NCI-H1417 (cell line): ENCODE data around the gene SLC35F4.
"Not testable (repeated sequence)": the region's sequence is repeated elsewhere in the genome, so short reads cannot be mapped to it uniquely, and the experiment has no call there.

Experiments used
- DNase-seq, 3 experiments: peaks; one replicate each; lab custom pipeline; 2025; lab: John Stamatoyannopoulos, UW

SLC35F4 gene

GRCh38 chr14:57797160-57797559, 68.7 kb downstream of the SLC35F4 start:
- DNase-seq = no peak

DNA sequence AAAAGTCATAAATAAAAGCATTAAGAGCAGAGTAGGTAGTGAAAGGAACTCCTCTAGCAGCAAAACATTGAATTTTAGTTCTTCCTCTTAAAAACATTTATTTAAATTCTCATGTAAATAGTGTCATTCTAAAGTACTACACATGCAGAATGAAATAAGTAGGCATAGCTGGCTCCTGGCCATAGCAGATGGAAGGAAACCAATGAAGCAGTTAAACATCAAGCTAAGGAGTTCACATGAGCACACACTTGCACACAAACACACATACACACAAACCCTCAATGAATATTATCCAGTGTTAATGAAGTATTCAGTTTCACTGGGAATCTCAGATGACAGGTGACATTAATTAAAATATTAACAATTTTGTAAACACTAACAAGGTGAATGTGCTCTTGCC, 69.3 kb downstream of the SLC35F4 start:
- DNase-seq = no peak

DNA sequence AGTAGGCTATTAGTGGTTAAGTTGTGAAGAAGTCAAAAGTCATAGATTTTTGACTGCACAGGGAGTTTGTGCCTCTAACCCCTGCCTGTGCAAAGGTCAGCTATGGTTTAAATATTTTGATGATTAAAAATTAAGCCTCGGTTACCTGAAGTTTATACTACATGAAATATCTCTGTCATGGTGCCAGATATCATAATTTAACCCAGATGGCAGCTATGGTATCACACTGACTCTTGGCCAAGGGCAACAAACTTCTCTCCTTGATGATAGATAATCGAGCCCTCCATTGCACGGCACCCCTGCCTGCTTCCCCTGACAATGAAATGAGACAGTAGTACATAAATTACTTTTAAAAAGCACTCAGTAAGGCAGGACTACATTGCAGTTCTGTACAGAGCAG, 80.8 kb downstream of the SLC35F4 start:
- DNase-seq = no peak

GRCh38 chr14:57771801-57772200, 94.1 kb downstream of the SLC35F4 start:
- DNase-seq = no peak

DNA sequence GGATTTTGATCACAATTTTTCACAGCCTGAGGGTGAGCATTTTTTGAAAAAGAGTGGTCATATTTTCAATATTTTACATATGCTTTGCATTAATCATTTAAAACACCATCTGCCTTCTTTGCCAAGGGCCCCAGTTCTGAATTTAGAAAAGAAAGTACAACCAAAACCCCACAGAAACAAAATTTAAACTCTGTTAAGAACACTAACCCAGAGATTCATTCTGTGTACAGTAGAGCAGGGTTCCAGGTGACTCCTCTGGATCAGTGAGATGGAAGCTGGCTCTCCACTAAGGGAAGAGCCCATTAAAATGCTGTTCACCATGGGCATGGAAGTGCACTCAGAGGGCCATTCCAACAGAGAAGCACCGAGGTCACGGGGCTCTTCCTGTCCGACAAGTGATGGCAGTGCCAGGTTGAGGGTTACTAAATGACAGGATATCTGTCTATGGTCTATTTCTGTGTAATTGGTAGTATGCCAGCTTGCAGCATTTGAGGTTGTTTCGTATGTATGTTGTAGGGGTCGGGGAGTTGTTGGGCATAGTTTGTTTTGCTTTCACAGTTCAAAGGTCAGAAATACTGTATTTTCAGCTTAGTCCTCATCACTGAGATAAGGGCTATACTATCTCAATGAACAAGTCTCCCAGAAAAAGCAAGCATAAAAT, 95.9 kb downstream of the SLC35F4 start:
- DNase-seq = no peak

DNA sequence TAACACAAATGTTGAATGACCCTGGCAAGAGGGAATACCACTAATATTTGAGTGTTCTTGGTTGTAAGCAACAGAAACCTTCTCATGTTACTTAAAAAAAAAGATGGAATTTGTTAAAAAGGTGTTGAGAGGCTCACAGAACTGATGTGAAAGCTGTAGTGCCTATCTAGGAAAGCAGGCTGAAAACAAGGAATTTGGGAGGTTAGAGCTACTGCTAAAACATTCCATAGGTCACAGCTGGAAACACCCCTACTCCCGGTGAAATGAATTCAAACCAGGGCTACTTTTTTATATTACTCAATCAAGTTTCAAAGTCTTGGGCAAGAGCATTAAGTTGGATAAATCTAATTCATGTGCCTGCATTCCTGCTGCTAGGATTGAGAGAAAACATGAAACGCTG, 104.1 kb downstream of the SLC35F4 start:
- DNase-seq = no peak

DNA sequence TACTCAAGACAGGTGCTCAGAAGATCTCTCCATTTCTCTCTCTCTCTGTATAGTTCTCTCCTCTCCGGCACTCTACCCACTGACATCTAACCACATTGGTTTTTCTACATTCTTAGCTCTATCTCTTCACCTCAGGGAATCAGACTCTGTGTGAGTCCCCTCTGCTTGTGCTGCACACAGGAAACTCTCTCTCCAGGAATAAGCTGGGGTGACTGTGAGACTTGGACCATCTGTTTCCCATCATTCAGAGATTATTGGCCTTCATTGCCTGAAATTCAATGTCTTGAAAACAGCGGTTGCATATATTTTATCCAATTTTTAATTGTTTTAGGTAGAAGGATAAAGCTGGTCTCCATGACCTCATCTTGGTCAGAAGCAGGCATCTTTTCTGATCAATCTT, 105.0 kb downstream of the SLC35F4 start:
- DNase-seq = no peak

DNA sequence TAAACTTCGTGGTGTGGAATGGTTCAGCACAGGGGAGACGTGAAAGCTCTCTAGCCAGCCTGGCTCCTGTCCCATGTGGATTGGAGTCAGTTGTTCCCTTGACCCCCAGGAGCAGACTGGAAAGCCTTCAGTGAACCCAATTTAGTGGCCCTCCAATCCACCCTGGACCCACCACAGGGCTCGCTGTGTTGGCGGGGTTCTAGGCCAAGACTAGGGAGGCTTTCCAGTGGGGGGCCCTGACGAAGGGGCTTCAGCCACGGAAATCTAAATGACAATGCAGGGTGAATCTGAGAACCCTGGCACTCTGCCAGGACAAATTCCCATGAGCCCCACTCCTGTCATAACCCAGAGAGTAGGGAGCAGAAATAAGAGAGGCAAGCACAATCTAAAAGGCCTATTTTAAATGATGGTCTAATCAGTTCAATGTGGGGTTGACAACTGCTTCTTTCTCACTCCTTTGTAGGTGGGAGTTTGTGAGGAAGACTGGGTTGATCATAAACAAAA, 110.8 kb downstream of the SLC35F4 start:
- DNase-seq = peak; percentile 4 to 35 (median 28)

DNA sequence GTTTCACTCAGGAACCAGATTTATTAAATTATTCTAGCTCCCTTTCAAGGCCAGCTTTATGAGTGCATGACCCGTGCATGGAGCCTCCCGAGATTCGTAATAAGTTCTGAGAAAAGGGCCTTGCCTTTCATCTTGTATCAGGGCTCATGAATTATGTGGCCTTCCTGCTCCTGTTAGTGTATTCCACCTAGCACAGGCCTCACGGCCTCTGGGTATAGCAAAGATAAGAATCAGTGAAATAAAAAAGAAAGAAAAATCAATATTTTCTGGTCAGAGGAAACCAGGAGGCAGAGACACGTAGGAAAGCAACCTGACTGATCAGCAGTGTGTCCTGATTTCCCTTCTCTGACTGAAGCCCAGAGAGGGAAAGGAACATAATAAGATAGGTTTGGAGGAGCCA, 111.4 kb downstream of the SLC35F4 start:
- no peak for DNase-seq

- DNase-seq = no peak
Observed at GRCh38 chr14:57753821-57754220, 112.1 kb downstream of the SLC35F4 start.

DNA sequence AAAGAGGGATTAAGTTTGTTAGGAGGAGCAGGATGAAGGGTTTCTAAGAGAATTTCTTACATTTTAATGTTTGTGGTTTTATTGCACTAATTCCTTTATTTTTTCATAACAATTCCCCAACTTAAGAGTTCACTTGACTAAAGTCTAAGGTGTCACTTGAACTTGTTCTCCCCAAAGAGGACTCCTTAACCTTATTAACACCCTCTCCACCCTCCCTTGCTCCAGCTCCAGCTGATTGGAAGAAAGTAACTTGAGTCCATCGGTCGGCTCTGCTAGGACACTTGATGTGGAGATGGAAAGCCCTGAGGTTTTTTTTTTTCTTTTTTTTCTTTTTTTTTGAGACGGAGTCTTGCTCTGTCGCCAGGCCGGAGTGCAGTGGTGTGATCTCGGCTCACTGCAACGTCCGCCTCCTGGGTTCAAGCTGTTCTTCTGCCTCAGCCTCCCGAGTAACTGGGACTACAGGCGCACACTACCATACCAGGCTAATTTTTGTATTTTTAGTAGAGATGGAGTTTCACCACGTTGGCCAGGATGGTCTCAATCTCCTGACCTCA, 113.7 kb downstream of the SLC35F4 start:
- not testable (repeated sequence) for DNase-seq

GRCh38 chr14:57751400-57751799, 114.5 kb downstream of the SLC35F4 start:
- no peak for DNase-seq

DNA sequence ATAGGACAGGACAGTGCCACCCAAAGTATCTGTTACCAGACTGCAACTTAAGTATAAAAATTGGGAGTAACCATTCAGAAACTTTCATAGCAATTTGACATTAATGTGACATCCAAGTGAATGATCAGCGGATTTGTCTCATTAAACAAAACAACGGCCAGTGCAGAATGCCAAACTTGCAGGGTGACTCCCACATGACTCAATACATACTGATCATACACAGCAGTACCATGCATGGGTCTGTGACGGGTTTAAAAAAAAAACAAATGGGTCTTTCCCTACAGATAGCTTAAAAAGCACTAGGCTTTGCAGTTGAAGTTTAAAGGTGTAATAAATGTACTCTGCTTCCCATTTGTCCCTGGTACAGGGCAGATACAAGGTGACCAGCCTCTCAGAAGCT, 116.6 kb downstream of the SLC35F4 start:
- DNase-seq = no peak

GRCh38 chr14:57748279-57748678, 117.6 kb downstream of the SLC35F4 start:
- no peak for DNase-seq

- no peak for DNase-seq
Observed at GRCh38 chr14:57747036-57747435, 118.9 kb downstream of the SLC35F4 start.

DNA sequence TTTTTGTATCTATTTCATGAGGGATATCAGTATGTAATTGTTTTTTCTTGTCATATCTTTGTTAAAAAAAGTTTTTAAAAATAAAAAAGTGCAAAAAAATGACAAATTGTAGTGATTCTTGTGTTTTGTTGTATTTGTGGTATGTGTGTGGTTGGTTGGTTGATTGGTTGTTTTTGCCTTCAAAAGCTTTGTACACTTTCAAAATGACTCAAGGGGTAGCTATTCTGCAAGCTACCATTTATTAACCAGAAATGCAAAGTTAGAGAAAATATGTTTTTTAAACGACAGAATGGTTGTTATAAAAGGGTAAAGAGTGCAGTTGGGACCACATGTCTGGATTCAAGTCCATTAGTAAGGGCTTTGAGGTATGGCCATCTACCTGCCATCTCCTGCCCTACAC, 119.3 kb downstream of the SLC35F4 start:
- no peak for DNase-seq

DNA sequence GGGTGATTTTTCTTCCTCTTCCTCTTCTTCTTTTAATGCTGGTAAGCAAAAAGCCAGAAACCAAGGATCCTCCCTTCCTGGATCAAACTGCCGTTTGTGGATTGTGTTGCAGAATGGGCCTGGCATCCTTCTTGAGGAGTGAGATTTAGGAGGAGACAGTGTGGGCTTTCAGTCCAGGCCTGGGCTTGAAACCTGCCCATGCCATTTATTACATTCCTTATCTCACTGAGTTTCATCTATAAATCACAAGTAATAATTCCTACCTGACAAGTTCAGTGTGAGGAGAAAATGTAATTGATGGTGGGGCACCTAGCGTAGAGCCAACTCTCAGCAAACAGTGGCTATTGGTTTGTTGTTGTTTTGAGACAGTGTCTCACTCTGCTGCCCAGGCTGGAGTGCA, 126.4 kb downstream of the SLC35F4 start:
- DNase-seq = no peak

DNA sequence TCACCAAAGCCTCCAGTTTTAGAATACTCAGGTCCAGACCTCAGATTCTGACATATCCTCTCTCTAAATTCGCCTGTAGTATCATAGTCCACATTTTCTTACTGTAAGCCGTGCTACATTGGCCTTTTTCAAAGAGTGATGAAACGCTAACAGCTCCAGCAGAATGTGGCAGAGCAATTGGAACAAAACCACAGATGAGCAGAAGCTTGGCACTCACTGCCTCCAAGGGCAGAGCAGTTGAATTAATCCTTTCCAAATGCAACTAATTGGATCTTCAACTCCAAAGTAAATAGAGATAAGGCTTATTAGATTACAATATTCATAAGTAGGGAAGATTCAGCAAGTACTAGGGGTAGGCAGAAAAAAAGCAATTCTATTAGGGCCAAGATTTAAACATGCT, 128.3 kb downstream of the SLC35F4 start:
- DNase-seq = no peak

DNA sequence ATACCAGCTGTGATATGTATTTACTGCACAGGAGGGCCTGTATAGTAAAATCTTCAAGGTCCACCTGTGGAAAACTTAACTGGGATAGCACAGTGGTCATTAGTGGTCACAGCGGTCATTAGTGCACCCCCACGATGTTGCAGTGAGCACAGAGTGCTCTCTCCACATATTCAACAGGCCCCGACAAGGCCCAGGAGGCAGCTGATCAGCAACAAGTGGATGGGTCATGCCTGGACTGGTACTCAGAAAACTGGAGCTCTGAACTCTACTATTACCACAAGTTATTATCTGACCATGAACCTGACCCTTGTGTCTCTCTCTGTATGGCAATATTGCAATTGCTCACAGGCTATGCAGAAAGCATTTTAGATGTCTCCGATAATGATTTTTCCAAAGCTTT, 129.5 kb downstream of the SLC35F4 start:
- no peak for DNase-seq

- DNase-seq = no peak
Observed at GRCh38 chr14:57735276-57735675, 130.6 kb downstream of the SLC35F4 start.

GRCh38 chr14:57732463-57733285, 133.2 kb downstream of the SLC35F4 start:
- DNase-seq = peak in 1 of 3 experiments; percentile 32

GRCh38 chr14:57729208-57730187, 136.4 kb downstream of the SLC35F4 start:
- DNase-seq = no peak
